Panc1 (cell line): ENCODE measurements around the gene WNT10A. TPM values are rescaled to one million over a fixed set of nuclear protein-coding genes. Genes with fewer than 3 reads are reported as not detected.

ENCODE experiments used
- ATAC-seq: fragments of 200-7000 bp; cut with Tn5 transposase; 2 replicates; pipeline ENCODE4 v1.9.1; 2020; ENCODE audit warnings: mild to moderate bottlenecking, moderate library complexity
- BruUV-seq: library from RNA; stranded (reverse); fragments of 400-500 nt; replicated peaks from 2 replicates; lab custom pipeline; 2021; lab: Mats Ljungman, UMichigan
- CTCF ChIA-PET: fragments of 300-600 bp; sonication (Branson Sonifier 250); formaldehyde crosslinking; loops from one replicate; lab custom pipeline; 2022; ENCODE audit warnings: antibody characterized with exemption; lab: Charles Lee
- POLR2A ChIA-PET: fragments of 300-600 bp; sonication (Branson Sonifier 250); formaldehyde crosslinking; loops from one replicate; lab custom pipeline; 2022; ENCODE audit warnings: antibody characterized with exemption; lab: Charles Lee
- DNase-seq: peaks from one replicate; pipeline ENCODE4 v3.0.0-alpha.2; 2010; ENCODE audit warnings: low read depth, low spot score
- H3K27ac ChIP-seq: 2 replicates; pipeline ENCODE4 v1.5.1; 2011; ENCODE audit warnings: mild to moderate bottlenecking, low read length, inconsistent platforms
- H3K27me3 ChIP-seq: fragments of 200-500 bp; sonication (Bioruptor generic); 2 replicates; pipeline ENCODE4 v1.6.0; 2014; ENCODE audit warnings: low read length, inconsistent platforms; ENCODE audit not compliant: control insufficient read depth, insufficient read depth
- H3K36me3 ChIP-seq: fragments of 200-500 bp; sonication (Bioruptor generic); 2 replicates; pipeline ENCODE4 v1.5.1; 2014; ENCODE audit warnings: inconsistent platforms, mild to moderate bottlenecking, low read length, moderate library complexity; ENCODE audit not compliant: control insufficient read depth, insufficient read depth
- H3K4me1 ChIP-seq: 2 replicates; pipeline ENCODE4 v1.5.1; 2011; ENCODE audit warnings: inconsistent platforms, mild to moderate bottlenecking, low read length, moderate library complexity; ENCODE audit not compliant: control insufficient read depth, insufficient read depth
- H3K4me3 ChIP-seq, 2 experiments: 2 replicates each; pipeline ENCODE4 v1.5.1; 2011 to 2012; ENCODE audit warnings: low read depth in 2 of 2, low read length in 2 of 2, mild to moderate bottlenecking in 2 of 2, inconsistent platforms in 1 of 2, moderate library complexity in 1 of 2
- H3K9me3 ChIP-seq: fragments of 200-500 bp; sonication (Bioruptor generic); 2 replicates; pipeline ENCODE4 v1.5.1; 2014; ENCODE audit warnings: low read depth, mild to moderate bottlenecking, inconsistent platforms, low read length, moderate library complexity; ENCODE audit not compliant: control insufficient read depth, insufficient read depth
- POLR2AphosphoS5 ChIP-seq: IDR thresholded peaks from 2 replicates; pipeline ENCODE4 v1.6.1; 2012; ENCODE audit warnings: mild to moderate bottlenecking, low read depth, low read length, moderate library complexity
- SIN3A ChIP-seq: IDR thresholded peaks from 2 replicates; pipeline ENCODE4 v1.6.1; 2012; ENCODE audit warnings: low read depth, mild to moderate bottlenecking, low read length, moderate library complexity, borderline replicate concordance; ENCODE audit not compliant: insufficient read depth
- TCF7L2 ChIP-seq: IDR thresholded peaks from 2 replicates; pipeline ENCODE4 v1.6.1; 2011; ENCODE audit warnings: mild to moderate bottlenecking, low read depth, low read length, inconsistent platforms
- in situ Hi-C: cut with HindIII; loops from 2 replicates; pipeline ENCODE4 v1.10.0; 2016; ENCODE audit warnings: low sequenced_read_pairs, low pct_unique_long_range_greater_than_20kb
- intact Hi-C: fragments of 100-400 bp; cut with micrococcal nuclease; formaldehyde crosslinking; loops from one replicate; pipeline ENCODE4 v1.10.0; 2022; ENCODE audit not compliant: unreplicated experiment
- total RNA-seq: library from RNA; stranded (reverse); gene quantifications from one replicate; pipeline ENCODE4 v1.2.1, GENCODE V29; 2021; ENCODE audit not compliant: unreplicated experiment
- TF ChIP-seq, protein P1 (sequence below), 2 experiments: IDR thresholded peaks; 2 replicates each; pipeline ENCODE4 v1.6.1; 2011 to 2012; ENCODE audit warnings: low read depth in 2 of 2, control low read depth in 1 of 2, low read length in 1 of 2, mild to moderate bottlenecking in 1 of 2, moderate library complexity in 1 of 2; ENCODE audit not compliant: insufficient read depth in 1 of 2
- TF ChIP-seq, protein P2 (sequence below): fragments of 450-650 bp; IDR thresholded peaks from 2 replicates; pipeline ENCODE4 v1.5.1; 2017; ENCODE audit warnings: mild to moderate bottlenecking

The WNT10A gene
- total RNA-seq, 1 experiment from 2014 or later = 9.2 TPM

DNA sequence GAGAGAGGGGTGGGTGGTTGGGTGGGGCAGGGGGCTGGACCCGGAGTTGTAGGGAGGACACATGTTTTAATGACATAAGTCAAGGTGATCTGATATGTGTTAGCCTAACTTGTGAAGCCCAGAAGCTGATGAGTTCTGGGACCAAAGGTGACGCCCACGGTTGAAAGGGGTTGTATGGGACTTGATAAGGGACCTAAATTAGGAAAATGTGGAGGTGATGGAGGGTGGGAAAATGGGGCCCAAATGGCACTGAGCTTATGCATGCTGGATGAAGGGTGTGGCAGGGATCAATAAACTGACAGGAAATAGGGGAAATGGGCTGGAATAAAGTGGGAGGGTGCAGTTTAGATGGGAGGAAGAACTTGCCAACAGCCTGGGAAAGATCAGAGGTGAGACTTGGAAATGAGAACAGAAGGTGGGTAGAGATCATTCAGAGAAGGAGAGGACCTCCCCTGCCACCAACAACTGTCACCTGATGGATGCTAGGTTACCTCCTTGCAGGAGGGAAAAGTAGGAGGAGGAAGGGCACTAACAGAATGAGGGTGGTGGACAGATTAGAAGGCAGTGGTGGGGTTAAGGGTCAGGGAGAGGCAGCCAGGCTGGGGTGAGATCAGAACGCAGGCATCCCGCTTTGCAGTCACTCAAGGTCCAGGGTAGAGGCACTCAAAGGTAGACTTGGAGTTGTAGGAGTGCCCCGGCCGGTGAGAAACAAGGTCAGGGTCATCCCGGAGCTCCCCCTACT, 15.3 kb downstream of the WNT10A start:
- DNase-seq (no peak), ATAC-seq (peak; percentile 55)
- H3K36me3 ChIP-seq = no peaks in the 10 kb centered on the region
- in situ Hi-C loops = no loop called here
- TF ChIP-seq, protein P1, sequence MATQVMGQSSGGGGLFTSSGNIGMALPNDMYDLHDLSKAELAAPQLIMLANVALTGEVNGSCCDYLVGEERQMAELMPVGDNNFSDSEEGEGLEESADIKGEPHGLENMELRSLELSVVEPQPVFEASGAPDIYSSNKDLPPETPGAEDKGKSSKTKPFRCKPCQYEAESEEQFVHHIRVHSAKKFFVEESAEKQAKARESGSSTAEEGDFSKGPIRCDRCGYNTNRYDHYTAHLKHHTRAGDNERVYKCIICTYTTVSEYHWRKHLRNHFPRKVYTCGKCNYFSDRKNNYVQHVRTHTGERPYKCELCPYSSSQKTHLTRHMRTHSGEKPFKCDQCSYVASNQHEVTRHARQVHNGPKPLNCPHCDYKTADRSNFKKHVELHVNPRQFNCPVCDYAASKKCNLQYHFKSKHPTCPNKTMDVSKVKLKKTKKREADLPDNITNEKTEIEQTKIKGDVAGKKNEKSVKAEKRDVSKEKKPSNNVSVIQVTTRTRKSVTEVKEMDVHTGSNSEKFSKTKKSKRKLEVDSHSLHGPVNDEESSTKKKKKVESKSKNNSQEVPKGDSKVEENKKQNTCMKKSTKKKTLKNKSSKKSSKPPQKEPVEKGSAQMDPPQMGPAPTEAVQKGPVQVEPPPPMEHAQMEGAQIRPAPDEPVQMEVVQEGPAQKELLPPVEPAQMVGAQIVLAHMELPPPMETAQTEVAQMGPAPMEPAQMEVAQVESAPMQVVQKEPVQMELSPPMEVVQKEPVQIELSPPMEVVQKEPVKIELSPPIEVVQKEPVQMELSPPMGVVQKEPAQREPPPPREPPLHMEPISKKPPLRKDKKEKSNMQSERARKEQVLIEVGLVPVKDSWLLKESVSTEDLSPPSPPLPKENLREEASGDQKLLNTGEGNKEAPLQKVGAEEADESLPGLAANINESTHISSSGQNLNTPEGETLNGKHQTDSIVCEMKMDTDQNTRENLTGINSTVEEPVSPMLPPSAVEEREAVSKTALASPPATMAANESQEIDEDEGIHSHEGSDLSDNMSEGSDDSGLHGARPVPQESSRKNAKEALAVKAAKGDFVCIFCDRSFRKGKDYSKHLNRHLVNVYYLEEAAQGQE (IDR thresholded peaks at IDR 0.05; ENCODE audit: insufficient read depth in 1 of 2, low read depth in 2 of 2, low read length in 1 of 2) = no peak
- H3K4me3 ChIP-seq = peak overlapping the region; percentile 26 to 62; a peak in 3 of 4 replicates
- intact Hi-C loops = no loop called here
- ChIA-PET POLR2A (interaction anchor here (0.5 to 0.6 kb wide), 2 partner anchors 208 to 243 kb away, joined by 4 to 5 read pairs; no protein-coding TSS in a partner anchor), CTCF (interaction anchor here (0.6 to 3.6 kb wide), 3 partner anchors 19 to 63 kb away, joined by 3 to 102 read pairs (median 8); partner anchors contain the start of gene CDK5R2)
- peaks cover 54% of the 10 kb centered on the region for H3K4me1 ChIP-seq
- BruUV-seq = no TSS peak
- no peaks in the 10 kb centered on the region for H3K9me3 ChIP-seq
- H3K27ac ChIP-seq = peak overlapping the region; percentile 80
- no peaks in the 10 kb centered on the region for H3K27me3 ChIP-seq

DNA sequence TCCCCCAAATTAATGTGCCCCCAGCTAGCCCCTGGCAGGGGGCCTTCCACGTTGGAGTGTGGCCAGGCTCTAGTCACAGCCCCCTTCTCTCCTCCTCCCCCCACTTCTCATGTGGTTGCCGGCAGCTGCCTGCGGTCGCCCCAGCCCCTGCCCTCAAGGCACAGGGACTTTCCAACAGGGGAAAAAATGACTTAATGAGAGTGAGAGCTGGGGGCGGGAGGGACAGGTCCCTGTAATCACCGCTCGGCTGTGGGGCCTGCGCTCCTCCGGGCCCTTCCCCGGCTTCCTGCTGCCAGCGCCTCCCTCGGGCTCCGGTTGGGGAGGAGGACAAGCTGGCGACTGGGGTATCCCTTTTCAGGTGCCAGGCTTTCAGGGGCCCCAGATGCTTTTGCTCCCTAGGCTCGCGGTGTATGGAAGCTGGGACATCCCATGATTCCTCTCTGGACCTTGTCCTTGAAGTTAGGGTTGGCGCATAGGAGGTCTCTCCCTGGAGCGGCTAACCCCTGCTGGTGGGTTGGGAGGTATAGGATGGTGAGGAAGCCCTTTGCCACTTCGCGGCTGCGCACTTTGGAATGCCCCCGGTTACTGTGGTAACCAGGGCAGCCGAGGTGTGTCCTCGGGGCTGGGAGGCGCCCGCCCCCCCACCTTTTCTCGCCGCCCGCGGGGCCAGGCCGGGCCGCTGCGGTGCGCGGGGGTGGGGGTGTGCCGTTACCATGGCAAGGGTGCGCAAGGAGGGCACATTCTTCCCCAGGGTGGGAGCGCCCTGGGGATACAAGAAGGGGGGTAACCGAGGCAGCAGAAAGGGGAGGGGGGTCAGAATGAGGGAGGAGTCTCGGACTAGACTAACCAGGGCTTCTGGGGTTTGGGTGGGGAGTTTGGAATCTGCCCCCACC, 16.1 kb downstream of the WNT10A start:
- no peaks in the 10 kb centered on the region for H3K9me3 ChIP-seq
- DNase-seq (no peak), ATAC-seq (peak; percentile 70)
- no TSS peak for BruUV-seq
- peaks cover 54% of the 10 kb centered on the region for H3K4me1 ChIP-seq
- H3K36me3 ChIP-seq = no peaks in the 10 kb centered on the region
- no peaks in the 10 kb centered on the region for H3K27me3 ChIP-seq
- ChIA-PET CTCF (interaction anchor here (0.5 to 3.6 kb wide), 8 partner anchors 11 to 574 kb away, joined by 3 to 102 read pairs (median 8); partner anchors contain the start of gene CDK5R2), POLR2A (interaction anchor here (0.5 to 0.6 kb wide), 2 partner anchors 242 to 611 kb away, joined by 4 to 5 read pairs; no protein-coding TSS in a partner anchor)
- in situ Hi-C loops (no loop called here), intact Hi-C loops (no loop called here)
- H3K4me3 ChIP-seq = peak overlapping the region; percentile 26 to 62
- peak overlapping the region; percentile 80 for H3K27ac ChIP-seq
- TF ChIP-seq TCF7L2 (peak; percentile 91), SIN3A (no peak), POLR2AphosphoS5 (peak; percentile 66; the same call in 1 of the 2 replicates)
- TF ChIP-seq, protein P1 (IDR thresholded peaks at IDR 0.05; ENCODE audit: insufficient read depth in 1 of 2, low read depth in 2 of 2, low read length in 1 of 2) = no peak
- TF ChIP-seq, protein P2, sequence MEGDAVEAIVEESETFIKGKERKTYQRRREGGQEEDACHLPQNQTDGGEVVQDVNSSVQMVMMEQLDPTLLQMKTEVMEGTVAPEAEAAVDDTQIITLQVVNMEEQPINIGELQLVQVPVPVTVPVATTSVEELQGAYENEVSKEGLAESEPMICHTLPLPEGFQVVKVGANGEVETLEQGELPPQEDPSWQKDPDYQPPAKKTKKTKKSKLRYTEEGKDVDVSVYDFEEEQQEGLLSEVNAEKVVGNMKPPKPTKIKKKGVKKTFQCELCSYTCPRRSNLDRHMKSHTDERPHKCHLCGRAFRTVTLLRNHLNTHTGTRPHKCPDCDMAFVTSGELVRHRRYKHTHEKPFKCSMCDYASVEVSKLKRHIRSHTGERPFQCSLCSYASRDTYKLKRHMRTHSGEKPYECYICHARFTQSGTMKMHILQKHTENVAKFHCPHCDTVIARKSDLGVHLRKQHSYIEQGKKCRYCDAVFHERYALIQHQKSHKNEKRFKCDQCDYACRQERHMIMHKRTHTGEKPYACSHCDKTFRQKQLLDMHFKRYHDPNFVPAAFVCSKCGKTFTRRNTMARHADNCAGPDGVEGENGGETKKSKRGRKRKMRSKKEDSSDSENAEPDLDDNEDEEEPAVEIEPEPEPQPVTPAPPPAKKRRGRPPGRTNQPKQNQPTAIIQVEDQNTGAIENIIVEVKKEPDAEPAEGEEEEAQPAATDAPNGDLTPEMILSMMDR = no peak; the same call in 1 of the 2 replicates
